HuH-7.5 (cell line): ENCODE results near the gene SETX.

Experiments
- DNase-seq: peaks from one replicate; pipeline ENCODE4 v3.0.0; 2011; ENCODE audit warnings: low spot score

Gene SETX

GRCh38 chr9:132239999-132240840 is 114.6 kb downstream of the SETX start:
- DNase-seq, result no peak

- DNase-seq, result no peak
These were observed 115.3 kb downstream of the SETX start for GRCh38 chr9:132239518-132239917.

- no peak for DNase-seq
These were observed 115.8 kb downstream of the SETX start for GRCh38 chr9:132238992-132239391.

- DNase-seq, result no peak
These were observed 116.5 kb downstream of the SETX start for GRCh38 chr9:132238026-132238972.

GRCh38 chr9:132237481-132237880 is 117.3 kb downstream of the SETX start:
- DNase-seq, result no peak

GRCh38 chr9:132236662-132237311 is 118.0 kb downstream of the SETX start:
- DNase-seq, result no peak

GRCh38 chr9:132235894-132236661 is 118.7 kb downstream of the SETX start:
- peak; percentile 95 for DNase-seq

- DNase-seq, result no peak
These were observed 119.7 kb downstream of the SETX start for GRCh38 chr9:132235125-132235524.

GRCh38 chr9:132234535-132234934 is 120.3 kb downstream of the SETX start:
- DNase-seq, result no peak

- no peak for DNase-seq
These were observed 121.6 kb downstream of the SETX start for GRCh38 chr9:132233138-132233537.

- no peak for DNase-seq
These were observed 122.3 kb downstream of the SETX start for GRCh38 chr9:132232522-132232921.

- DNase-seq, result no peak
These were observed 123.6 kb downstream of the SETX start for GRCh38 chr9:132231019-132231701.

- no peak for DNase-seq
These were observed 124.2 kb downstream of the SETX start for GRCh38 chr9:132230605-132231004.

GRCh38 chr9:132228062-132228461 is 126.7 kb downstream of the SETX start:
- no peak for DNase-seq

GRCh38 chr9:132226571-132227430 is 128.0 kb downstream of the SETX start:
- DNase-seq, result no peak

- DNase-seq, result no peak
These were observed 130.1 kb downstream of the SETX start for GRCh38 chr9:132224645-132225044.

- DNase-seq, result no peak
These were observed 132.8 kb downstream of the SETX start for GRCh38 chr9:132221941-132222340.

- no peak for DNase-seq
These were observed 136.6 kb downstream of the SETX start for GRCh38 chr9:132218208-132218607.

- DNase-seq, result no peak
These were observed 137.7 kb downstream of the SETX start for GRCh38 chr9:132216861-132217619.
